H1 (cell line): ENCODE results near the gene ZNF362.

ENCODE experiments used
- BCL11A ChIP-seq, 2 experiments: IDR thresholded peaks; one replicate each; pipeline ENCODE4 v1.6.1; 2011; ENCODE audit warnings: low read depth in 2 of 2, low read length in 2 of 2, mild to moderate bottlenecking in 2 of 2
- CTCF ChIP-seq, 3 experiments: IDR thresholded peaks; 1 replicate in 2 of 3; 2 replicates in 1 of 3; pipeline versions ENCODE4 v1.5.1 to v1.6.1; 2011; ENCODE audit warnings: low read length in 3 of 3, mild to moderate bottlenecking in 3 of 3, inconsistent platforms in 2 of 3, low read depth in 1 of 3, moderate library complexity in 1 of 3; ENCODE audit not compliant: insufficient read depth in 1 of 3; ENCODE audit errors: control extremely low read depth in 1 of 3
- EP300 ChIP-seq, 2 experiments: IDR thresholded peaks; 1 replicate in 1 of 2; 2 replicates in 1 of 2; pipeline ENCODE4 v1.6.1; 2011 to 2012; ENCODE audit warnings: low read depth in 2 of 2, low read length in 2 of 2, mild to moderate bottlenecking in 2 of 2, borderline replicate concordance in 1 of 2, inconsistent platforms in 1 of 2, moderate library complexity in 1 of 2
- EZH2 ChIP-seq: fragments of 200-600 bp; sonication (generic); IDR thresholded peaks from 2 replicates; pipeline ENCODE4 v1.7.1; 2012; ENCODE audit warnings: low read depth, mild to moderate bottlenecking, moderate library complexity, low read length, inconsistent platforms; ENCODE audit not compliant: severe bottlenecking
- JUND ChIP-seq: IDR thresholded peaks from 2 replicates; pipeline ENCODE4 v1.6.1; 2011; ENCODE audit warnings: mild to moderate bottlenecking, improper control_type of control experiment, low read length
- MAX ChIP-seq: IDR thresholded peaks from 2 replicates; pipeline ENCODE4 v1.6.1; 2012; ENCODE audit warnings: inconsistent platforms
- POLR2A ChIP-seq, 2 experiments: IDR thresholded peaks; 1 replicate in 1 of 2; 2 replicates in 1 of 2; pipeline ENCODE4 v1.6.1; 2011; ENCODE audit warnings: low read depth in 2 of 2, low read length in 2 of 2, mild to moderate bottlenecking in 2 of 2; ENCODE audit errors: control extremely low read depth in 1 of 2
- SIN3A ChIP-seq, 2 experiments: IDR thresholded peaks in 1 of 2; conservative IDR thresholded peaks in 1 of 2; 2 replicates each; pipeline ENCODE4 v1.6.1; 2011 to 2012; ENCODE audit warnings: low read length in 2 of 2, improper control_type of control experiment in 1 of 2, low read depth in 1 of 2, mild to moderate bottlenecking in 1 of 2
- SIX5 ChIP-seq: IDR thresholded peaks from 2 replicates; pipeline ENCODE4 v1.6.1; 2011; ENCODE audit warnings: mild to moderate bottlenecking, low read depth, low read length
- SP1 ChIP-seq: IDR thresholded peaks from 2 replicates; pipeline ENCODE4 v1.6.1; 2011; ENCODE audit warnings: low read depth, low read length
- TAF1 ChIP-seq: IDR thresholded peaks from 2 replicates; pipeline ENCODE4 v1.6.1; 2011; ENCODE audit warnings: mild to moderate bottlenecking, low read depth, low read length
- YY1 ChIP-seq: IDR thresholded peaks from 2 replicates; pipeline ENCODE4 v1.6.1; 2011; ENCODE audit warnings: low read depth, mild to moderate bottlenecking, low read length

GRCh38 chr1:33310702-33311101 is 54.4 kb downstream of the ZNF362 start:
- TF ChIP-seq YY1 (no peak), EZH2 (no peak), EP300 (IDR thresholded peaks at IDR 0.05; ENCODE audit: borderline replicate concordance in 1 of 2, low read depth in 2 of 2, low read length in 2 of 2) (no peak), SP1 (no peak), CTCF (IDR thresholded peaks at IDR 0.05; ENCODE audit: control extremely low read depth in 1 of 3, insufficient read depth in 1 of 3, low read depth in 1 of 3, low read length in 3 of 3) (no peak), POLR2A (IDR thresholded peaks at IDR 0.05; ENCODE audit: control extremely low read depth in 1 of 2, low read depth in 2 of 2, low read length in 2 of 2) (no peak), JUND (no peak), MAX (no peak), BCL11A (IDR thresholded peaks at IDR 0.05; ENCODE audit: low read depth in 2 of 2, low read length in 2 of 2) (no peak), SIX5 (no peak), SIN3A (conservative IDR thresholded peaks at IDR 0.05 in 1 of 2, IDR thresholded peaks at IDR 0.05 in 1 of 2; ENCODE audit: low read depth in 1 of 2, low read length in 2 of 2) (no peak), TAF1 (no peak)
